ENCODE data around the gene PRKCI. TPM values are rescaled to one million over a fixed set of nuclear protein-coding genes. Genes with fewer than 3 reads are reported as not detected.

The PRKCI gene
- total RNA-seq, 1 experiment from 2014 or later: 25.2 TPM

DNA sequence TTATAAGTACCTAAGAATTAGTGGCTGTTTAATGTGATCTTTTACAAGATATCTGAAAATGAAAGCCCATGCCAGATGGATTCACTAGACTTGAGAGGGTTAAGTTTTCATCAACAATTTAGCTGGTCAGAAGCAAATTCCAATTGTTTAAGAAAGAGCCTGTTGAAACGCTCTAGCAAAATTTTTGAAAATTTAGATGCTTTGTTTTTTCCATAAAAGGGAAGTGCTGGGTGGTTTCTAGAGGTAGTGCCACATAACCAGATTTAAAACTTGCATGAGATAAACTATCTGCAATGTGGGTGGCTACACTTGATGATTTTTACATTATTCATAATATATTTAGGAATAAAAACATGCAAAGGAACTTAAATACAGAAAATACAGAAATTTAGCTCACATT, 86.8 kb downstream of the PRKCI start:
- no peaks in the 10 kb centered on the region for H3K36me3 ChIP-seq (ENCODE audit: control insufficient read depth in 1 of 2, insufficient read depth in 2 of 2, low read length in 2 of 2)
- no TSS peak for BruUV-seq (replicated peaks)
- no peaks in the 10 kb centered on the region for H4K20me1 ChIP-seq (ENCODE audit: insufficient read depth)
- H3K9me3 ChIP-seq (ENCODE audit: control insufficient read depth in 1 of 2, insufficient read depth in 1 of 2, low read depth in 1 of 2, low read length in 2 of 2): no peaks in the 10 kb centered on the region
- H3K79me2 ChIP-seq (ENCODE audit: insufficient read depth, low read length): no peaks in the 10 kb centered on the region
- H2AFZ ChIP-seq (ENCODE audit: low read depth, low read length, poor library complexity, severe bottlenecking): no peak overlapping the region
- H3K9ac ChIP-seq (ENCODE audit: low read length): no peak overlapping the region
- no peak overlapping the region for H3K27ac ChIP-seq (ENCODE audit: low read depth, low read length)
- H3K4me3 ChIP-seq (replicated peaks in 1 of 2; ENCODE audit: low read depth in 1 of 2, low read length in 2 of 2): no peak overlapping the region
- no peaks in the 10 kb centered on the region for H3K9me2 ChIP-seq (ENCODE audit: insufficient read depth)
- DNase-seq (ENCODE audit: low read depth, low spot score) (no peak), ATAC-seq (no peak)
- H3K4me2 ChIP-seq (ENCODE audit: low read length): no peak overlapping the region
- no peaks in the 10 kb centered on the region for H3K4me1 ChIP-seq (ENCODE audit: control insufficient read depth in 1 of 2, insufficient read depth in 2 of 2, low read length in 2 of 2)
- intact Hi-C loops (cut with micrococcal nuclease): no loop called here
- ChIA-PET RAD21 (ENCODE audit: low non-redundant PET in 1 of 2, low total read pairs in 2 of 2, uncharacterized antibody in 2 of 2, unreplicated experiment in 2 of 2) (no interaction called here), CTCF (interaction anchor here (0.7 to 3.9 kb wide), 5 partner anchors 12 to 296 kb away, joined by 3 to 21 read pairs (median 3); no protein-coding TSS in a partner anchor), POLR2A (interaction anchor here (0.7 kb wide), 1 partner anchor 256 kb away, joined by 7 read pairs; no protein-coding TSS in a partner anchor)
- no peak for TF ChIP-seq ZFX (IDR thresholded peaks at IDR 0.05)
- TF ChIP-seq POLR2AphosphoS5 (IDR thresholded peaks at IDR 0.05; ENCODE audit: low read depth, low read length): no peak
- TF ChIP-seq EGR1 (IDR thresholded peaks at IDR 0.05; ENCODE audit: low read depth): no peak
- TF ChIP-seq EZH2 (IDR thresholded peaks at IDR 0.05): no peak
- TF ChIP-seq CBX3 (IDR thresholded peaks at IDR 0.05; ENCODE audit: low read depth): no peak
- TF ChIP-seq, protein P1, sequence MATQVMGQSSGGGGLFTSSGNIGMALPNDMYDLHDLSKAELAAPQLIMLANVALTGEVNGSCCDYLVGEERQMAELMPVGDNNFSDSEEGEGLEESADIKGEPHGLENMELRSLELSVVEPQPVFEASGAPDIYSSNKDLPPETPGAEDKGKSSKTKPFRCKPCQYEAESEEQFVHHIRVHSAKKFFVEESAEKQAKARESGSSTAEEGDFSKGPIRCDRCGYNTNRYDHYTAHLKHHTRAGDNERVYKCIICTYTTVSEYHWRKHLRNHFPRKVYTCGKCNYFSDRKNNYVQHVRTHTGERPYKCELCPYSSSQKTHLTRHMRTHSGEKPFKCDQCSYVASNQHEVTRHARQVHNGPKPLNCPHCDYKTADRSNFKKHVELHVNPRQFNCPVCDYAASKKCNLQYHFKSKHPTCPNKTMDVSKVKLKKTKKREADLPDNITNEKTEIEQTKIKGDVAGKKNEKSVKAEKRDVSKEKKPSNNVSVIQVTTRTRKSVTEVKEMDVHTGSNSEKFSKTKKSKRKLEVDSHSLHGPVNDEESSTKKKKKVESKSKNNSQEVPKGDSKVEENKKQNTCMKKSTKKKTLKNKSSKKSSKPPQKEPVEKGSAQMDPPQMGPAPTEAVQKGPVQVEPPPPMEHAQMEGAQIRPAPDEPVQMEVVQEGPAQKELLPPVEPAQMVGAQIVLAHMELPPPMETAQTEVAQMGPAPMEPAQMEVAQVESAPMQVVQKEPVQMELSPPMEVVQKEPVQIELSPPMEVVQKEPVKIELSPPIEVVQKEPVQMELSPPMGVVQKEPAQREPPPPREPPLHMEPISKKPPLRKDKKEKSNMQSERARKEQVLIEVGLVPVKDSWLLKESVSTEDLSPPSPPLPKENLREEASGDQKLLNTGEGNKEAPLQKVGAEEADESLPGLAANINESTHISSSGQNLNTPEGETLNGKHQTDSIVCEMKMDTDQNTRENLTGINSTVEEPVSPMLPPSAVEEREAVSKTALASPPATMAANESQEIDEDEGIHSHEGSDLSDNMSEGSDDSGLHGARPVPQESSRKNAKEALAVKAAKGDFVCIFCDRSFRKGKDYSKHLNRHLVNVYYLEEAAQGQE (IDR thresholded peaks at IDR 0.05; ENCODE audit: low read depth): no peak
- TF ChIP-seq SIN3A (IDR thresholded peaks at IDR 0.05; ENCODE audit: low read depth): no peak
- TF ChIP-seq, protein P2, sequence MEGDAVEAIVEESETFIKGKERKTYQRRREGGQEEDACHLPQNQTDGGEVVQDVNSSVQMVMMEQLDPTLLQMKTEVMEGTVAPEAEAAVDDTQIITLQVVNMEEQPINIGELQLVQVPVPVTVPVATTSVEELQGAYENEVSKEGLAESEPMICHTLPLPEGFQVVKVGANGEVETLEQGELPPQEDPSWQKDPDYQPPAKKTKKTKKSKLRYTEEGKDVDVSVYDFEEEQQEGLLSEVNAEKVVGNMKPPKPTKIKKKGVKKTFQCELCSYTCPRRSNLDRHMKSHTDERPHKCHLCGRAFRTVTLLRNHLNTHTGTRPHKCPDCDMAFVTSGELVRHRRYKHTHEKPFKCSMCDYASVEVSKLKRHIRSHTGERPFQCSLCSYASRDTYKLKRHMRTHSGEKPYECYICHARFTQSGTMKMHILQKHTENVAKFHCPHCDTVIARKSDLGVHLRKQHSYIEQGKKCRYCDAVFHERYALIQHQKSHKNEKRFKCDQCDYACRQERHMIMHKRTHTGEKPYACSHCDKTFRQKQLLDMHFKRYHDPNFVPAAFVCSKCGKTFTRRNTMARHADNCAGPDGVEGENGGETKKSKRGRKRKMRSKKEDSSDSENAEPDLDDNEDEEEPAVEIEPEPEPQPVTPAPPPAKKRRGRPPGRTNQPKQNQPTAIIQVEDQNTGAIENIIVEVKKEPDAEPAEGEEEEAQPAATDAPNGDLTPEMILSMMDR (IDR thresholded peaks at IDR 0.05 in 2 of 3, conservative IDR thresholded peaks at IDR 0.05 in 1 of 3; ENCODE audit: borderline replicate concordance in 1 of 3, insufficient read depth in 1 of 3, low read depth in 2 of 3, low read length in 2 of 3): no peak
- no peak for TF ChIP-seq CEBPB (IDR thresholded peaks at IDR 0.05; ENCODE audit: low read depth)
- TF ChIP-seq, protein P3, sequence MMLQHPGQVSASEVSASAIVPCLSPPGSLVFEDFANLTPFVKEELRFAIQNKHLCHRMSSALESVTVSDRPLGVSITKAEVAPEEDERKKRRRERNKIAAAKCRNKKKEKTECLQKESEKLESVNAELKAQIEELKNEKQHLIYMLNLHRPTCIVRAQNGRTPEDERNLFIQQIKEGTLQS (IDR thresholded peaks at IDR 0.05): no peak
- TF ChIP-seq TCF7L2 (IDR thresholded peaks at IDR 0.05; ENCODE audit: borderline replicate concordance, extremely low read depth, insufficient read depth, insufficient read length): no peak
- no peak for TF ChIP-seq YY1 (IDR thresholded peaks at IDR 0.05; ENCODE audit: extremely low read depth, insufficient replicate concordance, low read depth, low read length)
- TF ChIP-seq POLR2A (IDR thresholded peaks at IDR 0.05; ENCODE audit: borderline replicate concordance, extremely low read depth, insufficient read depth, insufficient read length): no peak
- TF ChIP-seq, protein P4, sequence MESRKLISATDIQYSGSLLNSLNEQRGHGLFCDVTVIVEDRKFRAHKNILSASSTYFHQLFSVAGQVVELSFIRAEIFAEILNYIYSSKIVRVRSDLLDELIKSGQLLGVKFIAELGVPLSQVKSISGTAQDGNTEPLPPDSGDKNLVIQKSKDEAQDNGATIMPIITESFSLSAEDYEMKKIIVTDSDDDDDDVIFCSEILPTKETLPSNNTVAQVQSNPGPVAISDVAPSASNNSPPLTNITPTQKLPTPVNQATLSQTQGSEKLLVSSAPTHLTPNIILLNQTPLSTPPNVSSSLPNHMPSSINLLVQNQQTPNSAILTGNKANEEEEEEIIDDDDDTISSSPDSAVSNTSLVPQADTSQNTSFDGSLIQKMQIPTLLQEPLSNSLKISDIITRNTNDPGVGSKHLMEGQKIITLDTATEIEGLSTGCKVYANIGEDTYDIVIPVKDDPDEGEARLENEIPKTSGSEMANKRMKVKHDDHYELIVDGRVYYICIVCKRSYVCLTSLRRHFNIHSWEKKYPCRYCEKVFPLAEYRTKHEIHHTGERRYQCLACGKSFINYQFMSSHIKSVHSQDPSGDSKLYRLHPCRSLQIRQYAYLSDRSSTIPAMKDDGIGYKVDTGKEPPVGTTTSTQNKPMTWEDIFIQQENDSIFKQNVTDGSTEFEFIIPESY (IDR thresholded peaks at IDR 0.05; ENCODE audit: extremely low read depth, insufficient replicate concordance, low read length): no peak
- TF ChIP-seq RAD21 (IDR thresholded peaks at IDR 0.05; ENCODE audit: low read depth): no peak
- no peak for TF ChIP-seq FOSL1 (IDR thresholded peaks at IDR 0.05; ENCODE audit: low read depth)
- TF ChIP-seq ELF1 (IDR thresholded peaks at IDR 0.05; ENCODE audit: borderline replicate concordance, low read depth): no peak
- TF ChIP-seq SRF (IDR thresholded peaks at IDR 0.05; ENCODE audit: low read depth): no peak
- TF ChIP-seq EZH2phosphoT487 (IDR thresholded peaks at IDR 0.05; ENCODE audit: borderline replicate concordance): no peak
- H3K27me3 ChIP-seq (ENCODE audit: insufficient read depth, low read length): no peaks in the 10 kb centered on the region

All from HCT116 (cell line).